Measurements from ENCODE around the gene DPCD. TPM values are rescaled to one million over a fixed set of nuclear protein-coding genes. Genes with fewer than 3 reads are reported as not detected.

DPCD gene
- polyA plus RNA-seq, 1 experiment, result 46.4 TPM

GRCh38 chr10:101577121-101577871 is 10.8 kb upstream of the DPCD start:
- ChIA-PET CTCF (interaction anchor here (0.6 to 7.5 kb wide), 4 partner anchors 7 to 364 kb away, joined by 6 to 61 read pairs (median 7); partner anchors contain the start of genes DPCD and POLL), POLR2A (no interaction called here)
- peaks cover 18% of the 10 kb centered on the region for H3K36me3 ChIP-seq (ENCODE audit: control insufficient read depth, insufficient read depth, low read length)
- no peak for TF ChIP-seq CTCF (IDR thresholded peaks at IDR 0.05; ENCODE audit: insufficient read depth, low read depth, low read length)
- no peaks in the 10 kb centered on the region for H3K27me3 ChIP-seq (ENCODE audit: control insufficient read depth, insufficient read depth, low read length)
- DNase-seq (ENCODE audit: low read depth), result no peak
- no peak overlapping the region for H3K4me3 ChIP-seq (ENCODE audit: low read depth, low read length)

DNA sequence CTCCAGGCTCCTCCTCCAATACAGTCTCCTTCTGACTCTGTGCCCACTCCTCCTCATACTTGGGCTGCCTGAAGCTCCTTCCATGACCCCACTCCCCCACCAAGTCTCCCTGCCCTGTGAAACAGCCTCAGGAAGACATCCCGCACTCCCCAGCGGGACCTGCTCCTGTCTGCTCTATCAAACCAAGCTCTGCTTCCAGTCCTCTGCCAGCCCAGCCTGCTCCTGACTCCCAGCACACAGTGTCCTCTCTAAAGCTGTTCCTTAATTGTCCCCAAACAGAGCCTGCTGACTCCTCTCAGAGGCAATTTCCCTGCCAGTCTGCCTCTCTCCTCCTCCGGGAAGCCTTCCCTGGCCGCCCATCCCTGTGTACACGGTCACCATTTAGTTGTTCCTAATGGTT is 9.9 kb upstream of the DPCD start:
- no peaks in the 10 kb centered on the region for H3K27me3 ChIP-seq (ENCODE audit: control insufficient read depth, insufficient read depth, low read length)
- DNase-seq (ENCODE audit: low read depth), result no peak
- no peak overlapping the region for H3K4me3 ChIP-seq (ENCODE audit: low read depth, low read length)
- ChIA-PET CTCF (interaction anchor here (1.3 to 7.5 kb wide), 3 partner anchors 8 to 364 kb away, joined by 3 to 61 read pairs (median 6); partner anchors contain the start of genes DPCD and POLL), POLR2A (no interaction called here)
- peaks cover 22% of the 10 kb centered on the region for H3K36me3 ChIP-seq (ENCODE audit: control insufficient read depth, insufficient read depth, low read length)
- TF ChIP-seq CTCF (IDR thresholded peaks at IDR 0.05; ENCODE audit: insufficient read depth, low read depth, low read length), result no peak

DNA sequence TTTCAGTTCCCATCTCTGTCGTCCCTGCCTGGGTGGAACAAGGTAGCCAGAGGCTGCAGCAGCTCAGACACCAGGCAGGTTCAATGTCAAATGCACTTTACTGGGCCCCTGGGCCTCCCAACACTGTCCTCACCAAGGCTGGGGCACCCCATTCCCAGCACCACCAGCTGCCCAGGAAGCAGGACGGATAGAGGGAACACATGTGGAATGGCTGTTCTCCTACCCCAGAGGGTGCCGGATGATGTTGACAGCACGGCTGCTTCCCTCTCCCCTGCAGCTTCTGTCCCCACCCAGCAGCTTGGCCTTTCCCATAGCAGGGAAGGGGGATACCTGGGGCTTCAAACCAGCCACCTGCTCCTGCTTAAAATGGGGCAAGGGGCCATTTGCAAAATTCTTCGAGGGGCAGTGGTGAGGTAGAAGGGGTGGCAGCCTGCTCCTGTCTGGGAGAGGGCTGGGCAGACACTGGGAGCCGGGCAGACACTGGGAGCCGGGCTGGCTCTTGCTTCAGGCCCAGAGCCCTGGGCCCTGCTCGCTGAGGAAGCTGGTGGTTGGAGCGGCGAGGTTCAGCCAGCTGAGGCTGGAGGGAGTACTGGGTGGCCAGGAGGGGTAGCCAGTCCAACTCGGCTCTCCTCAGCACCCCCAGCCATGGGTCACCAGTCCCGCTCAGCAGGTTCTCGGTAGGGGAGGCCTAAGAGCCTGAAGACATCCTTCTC is 9.2 kb upstream of the DPCD start:
- H3K36me3 ChIP-seq (ENCODE audit: control insufficient read depth, insufficient read depth, low read length), result peaks cover 24% of the 10 kb centered on the region
- TF ChIP-seq CTCF (IDR thresholded peaks at IDR 0.05; ENCODE audit: insufficient read depth, low read depth, low read length), result no peak
- CTCF ChIA-PET, result interaction anchor here (1.3 to 7.5 kb wide), 3 partner anchors 9 to 365 kb away, joined by 3 to 61 read pairs (median 6); partner anchors contain the start of genes DPCD and POLL
- no peak for DNase-seq (ENCODE audit: low read depth)
- H3K4me3 ChIP-seq (ENCODE audit: low read depth, low read length), result no peak overlapping the region
- POLR2A ChIA-PET, result no interaction called here
- H3K27me3 ChIP-seq (ENCODE audit: control insufficient read depth, insufficient read depth, low read length), result no peaks in the 10 kb centered on the region

DNA sequence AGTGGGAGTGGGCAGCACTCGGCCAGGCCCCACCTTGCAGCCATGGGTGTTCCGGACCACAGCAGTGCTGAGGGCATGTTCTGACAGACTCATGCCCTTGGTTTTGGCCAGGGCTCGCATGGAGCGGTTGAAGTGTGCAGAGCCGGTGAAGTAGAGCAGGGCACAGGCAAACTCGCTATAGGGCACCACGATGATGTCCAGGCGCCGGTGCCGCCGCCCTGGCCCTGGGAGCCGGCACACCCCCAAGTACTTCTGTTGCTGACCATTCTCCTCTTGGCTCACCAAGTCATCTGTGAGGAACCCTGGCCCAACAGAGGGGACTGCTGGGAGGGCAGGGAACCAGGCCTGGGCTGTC is 8.6 kb upstream of the DPCD start:
- no peak for DNase-seq (ENCODE audit: low read depth)
- Histone ChIP-seq H3K4me3 (ENCODE audit: low read depth, low read length) (no peak overlapping the region), H3K27me3 (ENCODE audit: control insufficient read depth, insufficient read depth, low read length) (no peaks in the 10 kb centered on the region), H3K36me3 (ENCODE audit: control insufficient read depth, insufficient read depth, low read length) (peaks cover 24% of the 10 kb centered on the region)
- CTCF ChIA-PET, result interaction anchor here (7.5 kb wide), 1 partner anchor 9 kb away, joined by 61 read pairs; no protein-coding TSS in a partner anchor
- POLR2A ChIA-PET, result no interaction called here
- no peak for TF ChIP-seq CTCF (IDR thresholded peaks at IDR 0.05; ENCODE audit: insufficient read depth, low read depth, low read length)
